PC-3 (cell line): ENCODE data around the gene CD7. TPM values are rescaled to one million over a fixed set of nuclear protein-coding genes. Genes with fewer than 3 reads are reported as not detected.
A peak's percentile ranks its signal among the peaks of the same experiment; 100 is the strongest.

Experiments
- ATAC-seq: fragments of 200-7000 bp; cut with Tn5 transposase; 2 replicates; pipeline ENCODE4 v1.9.1; 2020; ENCODE audit warnings: mild to moderate bottlenecking, moderate library complexity
- BruUV-seq: library from RNA; stranded (reverse); fragments of 400-500 nt; replicated peaks from 2 replicates; lab custom pipeline; 2021; lab: Mats Ljungman, UMichigan
- CTCF ChIA-PET: fragments of 300-600 bp; sonication (Branson Sonifier 250); formaldehyde crosslinking; loops from one replicate; lab custom pipeline; 2022; ENCODE audit warnings: antibody characterized with exemption; lab: Charles Lee
- POLR2A ChIA-PET: fragments of 300-600 bp; sonication (Branson Sonifier 250); formaldehyde crosslinking; loops from one replicate; lab custom pipeline; 2022; ENCODE audit warnings: antibody characterized with exemption; ENCODE audit not compliant: unreplicated experiment; lab: Charles Lee
- DNase-seq: peaks from one replicate; pipeline ENCODE4 v3.0.0-alpha.2; 2015
- H2AFZ ChIP-seq: fragments of 300-600 bp; sonication (generic); 2 replicates; pipeline ENCODE4 v1.6.0; 2016; ENCODE audit warnings: antibody characterized with exemption, low read length
- H3F3A ChIP-seq: fragments of 300-600 bp; sonication (generic); one replicate; pipeline ENCODE4 v1.6.0; 2017; ENCODE audit warnings: antibody characterized with exemption, low read length, control low read depth, mild to moderate bottlenecking; ENCODE audit not compliant: unreplicated experiment
- H3K27ac ChIP-seq: fragments of 300-600 bp; sonication (generic); 2 replicates; pipeline ENCODE4 v1.5.1; 2016; ENCODE audit warnings: mild to moderate bottlenecking, low read length
- H3K27me3 ChIP-seq: fragments of 300-600 bp; sonication (generic); 2 replicates; pipeline ENCODE4 v1.6.1; 2016; ENCODE audit warnings: low read length, mixed read lengths
- H3K36me3 ChIP-seq: fragments of 300-600 bp; sonication (generic); 2 replicates; pipeline ENCODE4 v1.6.1; 2016; ENCODE audit warnings: low read depth, mixed run types, low read length, mixed read lengths
- H3K4me1 ChIP-seq: fragments of 300-600 bp; sonication (generic); 2 replicates; pipeline ENCODE4 v1.5.1; 2016; ENCODE audit warnings: low read length; ENCODE audit not compliant: insufficient read depth
- H3K4me2 ChIP-seq: fragments of 300-600 bp; sonication (generic); 2 replicates; pipeline ENCODE4 v1.6.0; 2016; ENCODE audit warnings: low read length
- H3K4me3 ChIP-seq: fragments of 300-600 bp; sonication (generic); 2 replicates; pipeline ENCODE4 v1.5.1; 2016; ENCODE audit warnings: mild to moderate bottlenecking, low read length, mixed read lengths
- H3K79me2 ChIP-seq: fragments of 300-600 bp; sonication (generic); 2 replicates; pipeline ENCODE4 v1.6.1; 2017; ENCODE audit warnings: low read length, mixed read lengths
- H3K9ac ChIP-seq: fragments of 300-600 bp; sonication (generic); 2 replicates; pipeline ENCODE4 v1.6.0; 2016; ENCODE audit warnings: mild to moderate bottlenecking, low read length
- H3K9me2 ChIP-seq: fragments of 300-600 bp; sonication (generic); replicated peaks from 2 replicates; pipeline ENCODE4 v1.6.1; 2016; ENCODE audit warnings: mixed run types, low read length, mixed read lengths
- H3K9me3 ChIP-seq: fragments of 300-600 bp; sonication (generic); 2 replicates; pipeline ENCODE4 v1.6.1; 2016; ENCODE audit warnings: low read length, mixed read lengths
- H4K20me1 ChIP-seq: fragments of 300-600 bp; sonication (generic); 2 replicates; pipeline ENCODE4 v1.6.1; 2016; ENCODE audit warnings: low read length, mixed read lengths
- EZH2 ChIP-seq: fragments of 300-600 bp; sonication (generic); IDR thresholded peaks from one replicate; pipeline ENCODE4 v1.6.1; 2017; ENCODE audit warnings: antibody characterized with exemption, mild to moderate bottlenecking, low read length; ENCODE audit not compliant: unreplicated experiment
- EZH2phosphoT487 ChIP-seq: fragments of 300-600 bp; sonication (generic); IDR thresholded peaks from 2 replicates; pipeline ENCODE4 v1.6.1; 2018; ENCODE audit warnings: mild to moderate bottlenecking, antibody characterized with exemption, low read length, borderline replicate concordance
- intact Hi-C: fragments of 100-400 bp; cut with micrococcal nuclease; formaldehyde crosslinking; loops from 2 replicates; pipeline ENCODE4 v1.9.0; 2023
- total RNA-seq: library from RNA; depleted of rRNA; stranded (reverse); fragments of >200 nt; gene quantifications from 2 replicates; pipeline ENCODE4 v1.2.3, GENCODE V29; 2014
- TF ChIP-seq, protein P1 (sequence below): fragments of 300-600 bp; sonication (generic); conservative IDR thresholded peaks from 2 replicates; pipeline ENCODE4 v1.5.1; 2017; ENCODE audit warnings: antibody characterized with exemption, low read depth, mild to moderate bottlenecking, low read length

Gene CD7
- total RNA-seq, 1 experiment from 2014 or later: 0.15 TPM

- no TSS peak for BruUV-seq
- H3K27me3 ChIP-seq: no peaks in the 10 kb centered on the region
- no peak for ATAC-seq
- DNase-seq: no peak
- H3K4me3 ChIP-seq: no peak overlapping the region
- no peak overlapping the region for H3K4me2 ChIP-seq
- H3K9ac ChIP-seq: no peak overlapping the region
- no peaks in the 10 kb centered on the region for H4K20me1 ChIP-seq
- H3F3A ChIP-seq: no peaks in the 10 kb centered on the region
- no peaks in the 10 kb centered on the region for H3K9me2 ChIP-seq
- intact Hi-C loops: loop anchor here (5.0 to 10.0 kb wide), 4 partner anchors 57 to 197 kb away; partner anchors contain the start of genes CYBC1 and NARF
- ChIA-PET POLR2A (no interaction called here), CTCF (no interaction called here)
- H2AFZ ChIP-seq: no peak overlapping the region
- no peak overlapping the region for H3K27ac ChIP-seq
- TF ChIP-seq, protein P1, sequence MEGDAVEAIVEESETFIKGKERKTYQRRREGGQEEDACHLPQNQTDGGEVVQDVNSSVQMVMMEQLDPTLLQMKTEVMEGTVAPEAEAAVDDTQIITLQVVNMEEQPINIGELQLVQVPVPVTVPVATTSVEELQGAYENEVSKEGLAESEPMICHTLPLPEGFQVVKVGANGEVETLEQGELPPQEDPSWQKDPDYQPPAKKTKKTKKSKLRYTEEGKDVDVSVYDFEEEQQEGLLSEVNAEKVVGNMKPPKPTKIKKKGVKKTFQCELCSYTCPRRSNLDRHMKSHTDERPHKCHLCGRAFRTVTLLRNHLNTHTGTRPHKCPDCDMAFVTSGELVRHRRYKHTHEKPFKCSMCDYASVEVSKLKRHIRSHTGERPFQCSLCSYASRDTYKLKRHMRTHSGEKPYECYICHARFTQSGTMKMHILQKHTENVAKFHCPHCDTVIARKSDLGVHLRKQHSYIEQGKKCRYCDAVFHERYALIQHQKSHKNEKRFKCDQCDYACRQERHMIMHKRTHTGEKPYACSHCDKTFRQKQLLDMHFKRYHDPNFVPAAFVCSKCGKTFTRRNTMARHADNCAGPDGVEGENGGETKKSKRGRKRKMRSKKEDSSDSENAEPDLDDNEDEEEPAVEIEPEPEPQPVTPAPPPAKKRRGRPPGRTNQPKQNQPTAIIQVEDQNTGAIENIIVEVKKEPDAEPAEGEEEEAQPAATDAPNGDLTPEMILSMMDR: no peak
- TF ChIP-seq EZH2phosphoT487: no peak
- no peak for TF ChIP-seq EZH2
- H3K4me1 ChIP-seq: peaks cover 11% of the 10 kb centered on the region
- H3K36me3 ChIP-seq: no peaks in the 10 kb centered on the region
- no peaks in the 10 kb centered on the region for H3K9me3 ChIP-seq
- no peaks in the 10 kb centered on the region for H3K79me2 ChIP-seq
These were observed 37.4 kb upstream of the CD7 start for GRCh38 chr17:82354804-82355308.

DNA sequence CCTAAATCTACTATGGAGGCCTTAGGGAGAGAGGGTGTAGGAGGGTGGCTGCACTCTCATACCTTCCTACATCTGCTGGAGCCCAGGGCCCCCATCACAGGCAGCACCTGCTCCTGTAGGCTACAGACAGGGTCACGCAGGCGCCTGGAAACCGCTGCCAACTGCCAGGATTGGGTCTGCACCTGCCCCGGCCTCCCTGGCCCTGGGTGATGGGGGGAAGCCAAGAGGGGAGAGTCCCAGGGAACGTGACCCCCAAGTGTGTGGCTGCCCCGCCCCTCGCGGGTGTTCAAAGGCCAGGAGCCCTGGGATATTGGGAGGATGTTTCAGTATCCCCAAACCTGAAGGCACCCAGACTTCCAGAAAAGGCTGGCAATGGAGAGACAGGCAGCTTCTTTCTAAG lies 36.1 kb upstream of the CD7 start:
- H3K9me2 ChIP-seq: no peaks in the 10 kb centered on the region
- no peak overlapping the region for H3K4me3 ChIP-seq
- TF ChIP-seq, protein P1: no peak
- CTCF ChIA-PET: no interaction called here
- POLR2A ChIA-PET: no interaction called here
- H3K9me3 ChIP-seq: no peaks in the 10 kb centered on the region
- H2AFZ ChIP-seq: no peak overlapping the region
- H3K4me2 ChIP-seq: no peak overlapping the region
- ATAC-seq (no peak), DNase-seq (no peak)
- H3K27me3 ChIP-seq: no peaks in the 10 kb centered on the region
- H3F3A ChIP-seq: no peaks in the 10 kb centered on the region
- no peaks in the 10 kb centered on the region for H3K36me3 ChIP-seq
- H3K27ac ChIP-seq: no peak overlapping the region
- BruUV-seq: no TSS peak
- H3K4me1 ChIP-seq: peaks cover 11% of the 10 kb centered on the region
- no peaks in the 10 kb centered on the region for H4K20me1 ChIP-seq
- H3K9ac ChIP-seq: no peak overlapping the region
- H3K79me2 ChIP-seq: no peaks in the 10 kb centered on the region
- intact Hi-C loops: loop anchor here (5.0 to 10.0 kb wide), 4 partner anchors 59 to 199 kb away; partner anchors contain the start of genes CYBC1 and NARF

DNA sequence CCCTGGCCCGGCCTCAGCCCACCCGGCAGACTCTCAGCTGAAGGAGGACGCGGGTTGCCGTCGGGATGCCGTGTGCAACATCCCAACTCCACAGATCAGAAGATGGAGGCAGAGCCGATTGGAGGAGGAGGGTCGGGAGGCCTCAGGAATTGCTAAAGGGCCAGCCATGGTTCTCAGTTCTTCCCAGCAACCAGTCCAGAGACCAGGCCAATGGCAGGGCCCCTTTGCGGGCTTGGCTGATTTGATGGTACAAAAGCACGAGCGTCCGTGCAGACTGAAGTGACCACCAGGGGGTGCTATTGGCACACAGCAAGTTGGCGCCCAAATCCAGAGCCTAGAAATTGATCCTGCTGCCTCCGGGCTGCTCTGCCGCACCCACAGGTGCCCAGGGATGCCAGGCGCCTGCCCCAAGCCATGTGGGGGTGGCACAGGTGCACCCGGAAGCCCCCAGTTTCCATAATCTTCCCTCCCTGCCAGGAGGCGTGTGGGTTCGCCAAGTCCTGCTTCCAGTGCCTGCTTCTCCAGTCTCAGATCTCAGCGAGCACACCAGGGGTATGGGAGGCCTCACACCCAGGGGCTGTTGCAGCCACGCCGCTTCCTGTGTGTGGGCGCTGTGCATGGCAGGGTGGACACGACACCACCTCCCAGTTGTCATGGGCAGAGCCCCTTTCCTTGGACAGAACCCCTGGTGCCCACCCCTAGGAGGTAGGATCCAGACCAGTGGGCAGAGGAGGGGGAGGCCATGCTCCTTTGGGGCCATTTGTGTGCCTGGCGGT lies 34.5 kb upstream of the CD7 start:
- H2AFZ ChIP-seq: peak overlapping the region; percentile 52; the same call in 1 of the 2 replicates
- peak; percentile 85 for ATAC-seq
- H3K4me1 ChIP-seq: peaks cover 11% of the 10 kb centered on the region
- TF ChIP-seq, protein P1: peak; percentile 95
- no peak for TF ChIP-seq EZH2phosphoT487
- no peaks in the 10 kb centered on the region for H3K27me3 ChIP-seq
- no peaks in the 10 kb centered on the region for H3K9me3 ChIP-seq
- H3K79me2 ChIP-seq: no peaks in the 10 kb centered on the region
- H4K20me1 ChIP-seq: no peaks in the 10 kb centered on the region
- no peaks in the 10 kb centered on the region for H3K36me3 ChIP-seq
- no TSS peak for BruUV-seq
- DNase-seq: peak; percentile 91
- no peak overlapping the region for H3K4me3 ChIP-seq
- peak overlapping the region; percentile 36; the same call in 1 of the 2 replicates for H3K4me2 ChIP-seq
- H3K9me2 ChIP-seq: no peaks in the 10 kb centered on the region
- intact Hi-C loops: loop anchor here (5.0 to 10.0 kb wide), 4 partner anchors 60 to 200 kb away; partner anchors contain the start of genes CYBC1 and NARF
- H3F3A ChIP-seq: no peaks in the 10 kb centered on the region
- no peak overlapping the region for H3K9ac ChIP-seq
- no peak overlapping the region for H3K27ac ChIP-seq
- CTCF ChIA-PET: no interaction called here
- POLR2A ChIA-PET: no interaction called here
